GM19240 (cell line): ENCODE data around the gene CASP4.

Source experiments
- DNase-seq: peaks from one replicate; pipeline ENCODE4 v3.0.0; 2011; ENCODE audit warnings: low spot score; ENCODE audit not compliant: insufficient read length

CASP4 gene

GRCh38 chr11:104893876-104894275 is 74.5 kb downstream of the CASP4 start:
- no peak for DNase-seq
